ENCODE measurements around the gene ST13. TPM values are rescaled to one million over a fixed set of nuclear protein-coding genes. Genes with fewer than 3 reads are reported as not detected.

Gene ST13
- total RNA-seq, 1 experiment from 2014 or later, result 136 TPM

GRCh38 chr22:40898850-40899357 is 42.5 kb upstream of the ST13 start:
- no peaks in the 10 kb centered on the region for H3K9me3 ChIP-seq (ENCODE audit: low read length)
- POLR2A ChIA-PET (ENCODE audit: unreplicated experiment), result interaction anchor here (0.6 kb wide), 1 partner anchor 15 kb away, joined by 8 read pairs; no protein-coding TSS in a partner anchor
- no peaks in the 10 kb centered on the region for H3F3A ChIP-seq (ENCODE audit: low read length, unreplicated experiment)
- H3K27ac ChIP-seq (ENCODE audit: low read length), result no peak overlapping the region
- BruUV-seq (replicated peaks), result no TSS peak
- peak overlapping the region; percentile 29; the same call in 1 of the 2 replicates for H2AFZ ChIP-seq (ENCODE audit: low read length)
- CTCF ChIA-PET, result interaction anchor here (0.6 to 1.1 kb wide), 9 partner anchors 24 to 373 kb away, joined by 3 to 13 read pairs (median 5); partner anchors contain the start of gene ST13
- H3K4me1 ChIP-seq (ENCODE audit: insufficient read depth, low read length), result no peaks in the 10 kb centered on the region; the same call in 1 of the 2 replicates
- 0 out of 2 replicates have a peak overlapping the region, but pooled peaks have one; percentile 31 for H3K4me2 ChIP-seq (ENCODE audit: low read length)
- H3K36me3 ChIP-seq (ENCODE audit: low read depth, low read length), result no peaks in the 10 kb centered on the region
- no peak overlapping the region for H3K9ac ChIP-seq (ENCODE audit: low read length)
- no peaks in the 10 kb centered on the region for H3K79me2 ChIP-seq (ENCODE audit: low read length)
- H3K27me3 ChIP-seq (ENCODE audit: low read length), result no peaks in the 10 kb centered on the region
- no peak overlapping the region for H3K4me3 ChIP-seq (ENCODE audit: low read length)
- peak; percentile 65 for DNase-seq
- intact Hi-C loops (cut with micrococcal nuclease), result loop anchor here (10.0 kb wide), 1 partner anchor 214 kb away; no protein-coding TSS in a partner anchor
- H4K20me1 ChIP-seq (ENCODE audit: low read length), result no peaks in the 10 kb centered on the region
- no peaks in the 10 kb centered on the region for H3K9me2 ChIP-seq (replicated peaks; ENCODE audit: low read length)
- TF ChIP-seq EZH2phosphoT487 (IDR thresholded peaks at IDR 0.05; ENCODE audit: borderline replicate concordance, low read length) (no peak), CTCF (conservative IDR thresholded peaks at IDR 0.05; ENCODE audit: low read depth, low read length) (peak; percentile 70)
- ATAC-seq, result peak; percentile 64

- Histone ChIP-seq H3K4me1 (ENCODE audit: insufficient read depth, low read length) (no peaks in the 10 kb centered on the region; the same call in 1 of the 2 replicates), H3K9ac (ENCODE audit: low read length) (no peak overlapping the region), H3K27ac (ENCODE audit: low read length) (no peak overlapping the region), H3F3A (ENCODE audit: low read length, unreplicated experiment) (no peaks in the 10 kb centered on the region), H3K36me3 (ENCODE audit: low read depth, low read length) (no peaks in the 10 kb centered on the region), H3K9me2 (replicated peaks; ENCODE audit: low read length) (no peaks in the 10 kb centered on the region), H3K27me3 (ENCODE audit: low read length) (no peaks in the 10 kb centered on the region), H4K20me1 (ENCODE audit: low read length) (no peaks in the 10 kb centered on the region), H2AFZ (ENCODE audit: low read length) (no peak overlapping the region), H3K79me2 (ENCODE audit: low read length) (no peaks in the 10 kb centered on the region), H3K4me2 (ENCODE audit: low read length) (no peak overlapping the region), H3K4me3 (ENCODE audit: low read length) (no peak overlapping the region), H3K9me3 (ENCODE audit: low read length) (no peaks in the 10 kb centered on the region)
- TF ChIP-seq EZH2phosphoT487 (IDR thresholded peaks at IDR 0.05; ENCODE audit: borderline replicate concordance, low read length), result no peak
- TF ChIP-seq CTCF (conservative IDR thresholded peaks at IDR 0.05; ENCODE audit: low read depth, low read length), result no peak
- no peak for TF ChIP-seq EZH2 (IDR thresholded peaks at IDR 0.05; ENCODE audit: low read length, unreplicated experiment)
- intact Hi-C loops (cut with micrococcal nuclease), result loop anchor here (10.0 kb wide), 1 partner anchor 210 kb away; no protein-coding TSS in a partner anchor
- DNase-seq (no peak), ATAC-seq (no peak)
- ChIA-PET CTCF (no interaction called here), POLR2A (ENCODE audit: unreplicated experiment) (interaction anchor here (0.5 kb wide), 1 partner anchor 62 kb away, joined by 6 read pairs; no protein-coding TSS in a partner anchor)
- no TSS peak for BruUV-seq (replicated peaks)
Measured at GRCh38 chr22:40894417-40894816, 38.0 kb upstream of the ST13 start.

- BruUV-seq (replicated peaks), result no TSS peak
- no peaks in the 10 kb centered on the region for H3K9me3 ChIP-seq (ENCODE audit: low read length)
- DNase-seq, result no peak
- H3K9me2 ChIP-seq (replicated peaks; ENCODE audit: low read length), result no peaks in the 10 kb centered on the region
- ChIA-PET POLR2A (ENCODE audit: unreplicated experiment) (interaction anchor here (0.7 kb wide), 1 partner anchor 24 kb away, joined by 18 read pairs; no protein-coding TSS in a partner anchor), CTCF (interaction anchor here (0.6 kb wide), 1 partner anchor 38 kb away, joined by 4 read pairs; no protein-coding TSS in a partner anchor)
- H2AFZ ChIP-seq (ENCODE audit: low read length), result no peak overlapping the region
- no peak for ATAC-seq
- no peaks in the 10 kb centered on the region for H3K4me1 ChIP-seq (ENCODE audit: insufficient read depth, low read length)
- no peak overlapping the region for H3K4me2 ChIP-seq (ENCODE audit: low read length)
- no peak overlapping the region for H3K4me3 ChIP-seq (ENCODE audit: low read length)
- H3K9ac ChIP-seq (ENCODE audit: low read length), result no peak overlapping the region
- no peaks in the 10 kb centered on the region for H3F3A ChIP-seq (ENCODE audit: low read length, unreplicated experiment)
- H3K79me2 ChIP-seq (ENCODE audit: low read length), result no peaks in the 10 kb centered on the region
- no peak overlapping the region for H3K27ac ChIP-seq (ENCODE audit: low read length)
- TF ChIP-seq EZH2phosphoT487 (IDR thresholded peaks at IDR 0.05; ENCODE audit: borderline replicate concordance, low read length) (no peak), EZH2 (IDR thresholded peaks at IDR 0.05; ENCODE audit: low read length, unreplicated experiment) (no peak), CTCF (conservative IDR thresholded peaks at IDR 0.05; ENCODE audit: low read depth, low read length) (no peak)
- intact Hi-C loops (cut with micrococcal nuclease), result loop anchor here (10.0 kb wide), 1 partner anchor 206 kb away; no protein-coding TSS in a partner anchor
- H3K27me3 ChIP-seq (ENCODE audit: low read length), result no peaks in the 10 kb centered on the region
- H4K20me1 ChIP-seq (ENCODE audit: low read length), result no peaks in the 10 kb centered on the region
- H3K36me3 ChIP-seq (ENCODE audit: low read depth, low read length), result peaks cover 6% of the 10 kb centered on the region
Measured at GRCh38 chr22:40890881-40891280, 34.4 kb upstream of the ST13 start.

Data from PC-3 (cell line).